ENCODE results near the gene C4orf51.
"Not testable (repeated sequence)": the region's sequence is repeated elsewhere in the genome, so short reads cannot be mapped to it uniquely, and the experiment has no call there.

Gene C4orf51

GRCh38 chr4:145679991-145680455, at the start of gene C4orf51:
TSS of gene C4orf51 (plus strand) at chr4:145680146. CDS start at chr4:145680204, 58 bp downstream.
- no peak for DNase-seq (ENCODE audit: low read depth)

GRCh38 chr4:145635117-145635516, 44.8 kb upstream of the C4orf51 start:
- no peak for DNase-seq (ENCODE audit: low read depth)

- DNase-seq (ENCODE audit: low read depth), result no peak
These were observed 44.3 kb upstream of the C4orf51 start for GRCh38 chr4:145635630-145636029.

GRCh38 chr4:145639186-145639698, 40.7 kb upstream of the C4orf51 start:
- DNase-seq (ENCODE audit: low read depth), result no peak

GRCh38 chr4:145640236-145640635, 39.7 kb upstream of the C4orf51 start:
- DNase-seq (ENCODE audit: low read depth), result not testable (repeated sequence)

- no peak for DNase-seq (ENCODE audit: low read depth)
These were observed 36.7 kb upstream of the C4orf51 start for GRCh38 chr4:145643295-145643694.

GRCh38 chr4:145644699-145645098, 35.2 kb upstream of the C4orf51 start:
- DNase-seq (ENCODE audit: low read depth), result no peak

- DNase-seq (ENCODE audit: low read depth), result no peak
These were observed 23.8 kb upstream of the C4orf51 start for GRCh38 chr4:145656156-145656555.

- DNase-seq (ENCODE audit: low read depth), result no peak
These were observed 19.9 kb upstream of the C4orf51 start for GRCh38 chr4:145660064-145660463.

GRCh38 chr4:145663194-145663593, 16.8 kb upstream of the C4orf51 start:
- DNase-seq (ENCODE audit: low read depth), result no peak

GRCh38 chr4:145665773-145666172, 14.2 kb upstream of the C4orf51 start:
- DNase-seq (ENCODE audit: low read depth), result no peak

GRCh38 chr4:145670422-145670821, 9.5 kb upstream of the C4orf51 start:
- DNase-seq (ENCODE audit: low read depth), result no peak

GRCh38 chr4:145679520-145679919, 426 bp upstream of the C4orf51 start:
- no peak for DNase-seq (ENCODE audit: low read depth)

GRCh38 chr4:145680902-145681301, 956 bp downstream of the C4orf51 start:
- no peak for DNase-seq (ENCODE audit: low read depth)

- DNase-seq (ENCODE audit: low read depth), result no peak
These were observed 1.6 kb downstream of the C4orf51 start for GRCh38 chr4:145681518-145681917.

GRCh38 chr4:145681956-145682355, 2.0 kb downstream of the C4orf51 start:
- no peak for DNase-seq (ENCODE audit: low read depth)

- no peak for DNase-seq (ENCODE audit: low read depth)
These were observed 7.0 kb downstream of the C4orf51 start for GRCh38 chr4:145686991-145687390.

- DNase-seq (ENCODE audit: low read depth), result no peak
These were observed 10.7 kb downstream of the C4orf51 start for GRCh38 chr4:145690610-145691009.

- not testable (repeated sequence) for DNase-seq (ENCODE audit: low read depth)
These were observed 11.5 kb downstream of the C4orf51 start for GRCh38 chr4:145691416-145691815.

- DNase-seq (ENCODE audit: low read depth), result no peak
These were observed 15.0 kb downstream of the C4orf51 start for GRCh38 chr4:145694929-145695328.

GRCh38 chr4:145697332-145697731, 17.4 kb downstream of the C4orf51 start:
- no peak for DNase-seq (ENCODE audit: low read depth)

- DNase-seq (ENCODE audit: low read depth), result no peak
These were observed 18.6 kb downstream of the C4orf51 start for GRCh38 chr4:145698507-145698906.

GRCh38 chr4:145703850-145704497, 24.0 kb downstream of the C4orf51 start:
- no peak for DNase-seq (ENCODE audit: low read depth)

GRCh38 chr4:145709336-145709735, 29.4 kb downstream of the C4orf51 start:
- no peak for DNase-seq (ENCODE audit: low read depth)

All from activated T-cell treated with anti-CD3 and anti-CD28 coated beads for 48 hours (primary cell).